Gastrocnemius medialis (tissue), 4 donors: Measurements from ENCODE around the gene GOLGA6L1. TPM values are rescaled to one million over a fixed set of nuclear protein-coding genes. Genes with fewer than 3 reads are reported as not detected.
"Not testable (repeated sequence)": the region's sequence is repeated elsewhere in the genome, so short reads cannot be mapped to it uniquely, and the experiment has no call there.

Experiments
- ATAC-seq, 2 donors: fragments of 150-250 bp; one replicate each; pipeline ENCODE4 v1.9.1; 2016
- DNase-seq, 2 donors: peaks; one replicate each; pipeline ENCODE4 v3.0.0-alpha.2; 2019
- H3K27ac ChIP-seq, 4 donors: fragments of 200-600 bp; sonication (generic); 1 replicate in 1 of 4; 2 replicates in 3 of 4; pipeline ENCODE4 v1.5.1; 2016 to 2018; ENCODE audit warnings: mild to moderate bottlenecking in 2 of 4, moderate library complexity in 1 of 4
- H3K27me3 ChIP-seq, 3 donors: fragments of 200-600 bp; sonication (generic) in 2 of 3; 1 replicate in 1 of 3; 2 replicates in 2 of 3; pipeline versions ENCODE4 v1.5.1 to v1.6.0; 2016 to 2019; ENCODE audit warnings: mild to moderate bottlenecking in 1 of 3, moderate library complexity in 1 of 3
- H3K36me3 ChIP-seq, 2 donors: fragments of 200-600 bp; sonication (generic) in 1 of 2; one replicate each; pipeline ENCODE4 v1.5.1; 2017 to 2018
- H3K4me1 ChIP-seq, 2 donors: fragments of 200-600 bp; sonication (generic) in 1 of 2; one replicate each; pipeline ENCODE4 v1.5.1; 2016 to 2017; ENCODE audit warnings: mild to moderate bottlenecking in 2 of 2
- H3K4me3 ChIP-seq, 4 donors: fragments of 200-600 bp; sonication (generic) in 3 of 4; 1 replicate in 1 of 4; 2 replicates in 3 of 4; pipeline ENCODE4 v1.5.1; 2016 to 2019; ENCODE audit warnings: mild to moderate bottlenecking in 2 of 4
- H3K9me3 ChIP-seq, 3 donors: fragments of 200-600 bp; sonication (generic) in 2 of 3; 1 replicate in 1 of 3; 2 replicates in 2 of 3; pipeline ENCODE4 v1.5.1; 2016 to 2019
- POLR2A ChIP-seq, 2 donors: fragments of 450-650 bp; IDR thresholded peaks; one replicate each; pipeline ENCODE4 v1.6.1; 2017; ENCODE audit warnings: antibody characterized with exemption in 2 of 2, mild to moderate bottlenecking in 2 of 2, moderate library complexity in 2 of 2
- in situ Hi-C, 4 donors: fragments of 200-750 bp; cut with MboI; loops; one replicate each; pipeline versions ENCODE4 v1.15.0 to v1.8.0; 2017; ENCODE audit warnings: low sequenced_read_pairs in 4 of 4
- intact Hi-C: fragments of 100-400 bp; cut with DNase I; formaldehyde crosslinking; loops from one replicate; pipeline ENCODE4 v1.15.1; 2023; ENCODE audit warnings: low total_unique reads
- total RNA-seq, 4 donors: library from RNA; depleted of rRNA; stranded (reverse); fragments of >200 nt; gene quantifications; one replicate each; pipeline versions ENCODE4 v1.1.0 to v1.2.3, GENCODE V29; 2016
- TF ChIP-seq, protein P1 (sequence below), 5 experiments: fragments of 450-650 bp in 3 of 5; fragments of 200-600 bp in 2 of 5; sonication (generic) in 2 of 5; IDR thresholded peaks in 4 of 5; conservative IDR thresholded peaks in 1 of 5; 1 replicate in 4 of 5; 2 replicates in 1 of 5; pipeline ENCODE4 v1.5.1; 2016 to 2019; ENCODE audit warnings: antibody characterized with exemption in 5 of 5, mild to moderate bottlenecking in 3 of 5, moderate library complexity in 3 of 5

GOLGA6L1 gene
- not detected for total RNA-seq

DNA sequence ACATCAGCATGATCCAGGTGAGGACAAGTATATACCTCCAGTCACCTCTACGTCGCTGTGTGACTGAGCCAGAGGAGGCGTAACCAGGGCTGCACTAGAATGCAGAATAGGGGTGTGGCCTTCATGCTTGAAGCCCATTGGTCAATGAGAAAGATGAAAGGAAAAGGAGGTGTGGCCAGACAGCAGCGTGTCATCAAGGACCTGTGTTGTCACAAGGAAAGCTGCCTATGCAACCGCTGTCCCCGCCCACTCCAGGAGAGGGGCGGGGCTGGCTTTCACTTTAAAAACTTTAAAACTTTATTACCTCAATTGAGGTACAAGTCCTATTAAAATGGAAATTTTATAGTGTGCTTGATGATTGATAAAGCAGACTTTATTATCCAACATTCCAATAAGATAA, at the start of gene GOLGA6L1:
Gene GOLGA6L1 (minus strand): TSS at position 101 of the 400 bp plus-strand sequence. CDS start 91 bp downstream, at position 10.
- ATAC-seq, intact Hi-C loops, H3K9me3 ChIP-seq, H3K4me3 ChIP-seq, in situ Hi-C loops, H3K27me3 ChIP-seq, H3K36me3 ChIP-seq, DNase-seq, H3K4me1 ChIP-seq, H3K27ac ChIP-seq: not testable (repeated sequence)

GRCh38 chr15:23181201-23181600, 44.6 kb upstream of the GOLGA6L1 start:
- DNase-seq, H3K9me3 ChIP-seq, H3K4me3 ChIP-seq, in situ Hi-C loops, H3K36me3 ChIP-seq, ATAC-seq, H3K4me1 ChIP-seq, intact Hi-C loops, H3K27ac ChIP-seq, H3K27me3 ChIP-seq: not testable (repeated sequence)

DNA sequence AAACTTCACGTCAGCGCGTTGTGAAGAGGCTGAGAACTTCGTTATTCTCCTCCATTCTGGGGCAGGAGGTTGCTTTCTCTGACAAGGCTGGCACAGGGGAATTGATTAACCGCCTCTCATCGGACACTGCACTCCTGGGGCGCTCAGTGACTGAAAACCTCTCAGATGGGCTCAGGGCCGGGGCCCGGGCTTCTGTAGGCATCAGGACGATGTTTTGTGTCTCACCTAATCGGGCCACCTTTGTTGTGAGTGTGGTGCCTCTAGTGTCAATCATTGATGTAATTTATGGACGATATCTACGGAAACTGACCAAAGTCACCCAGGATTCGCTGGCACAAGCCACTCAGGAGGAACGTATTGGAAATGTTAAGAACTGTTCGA, 43.9 kb upstream of the GOLGA6L1 start:
- H3K27me3 ChIP-seq, in situ Hi-C loops, H3K27ac ChIP-seq, intact Hi-C loops, DNase-seq, H3K4me1 ChIP-seq, ATAC-seq, H3K4me3 ChIP-seq, H3K36me3 ChIP-seq, H3K9me3 ChIP-seq: not testable (repeated sequence)

- in situ Hi-C loops, H3K27me3 ChIP-seq, H3K36me3 ChIP-seq, ATAC-seq, H3K27ac ChIP-seq, H3K4me1 ChIP-seq, H3K9me3 ChIP-seq, H3K4me3 ChIP-seq, DNase-seq, intact Hi-C loops: not testable (repeated sequence)
These were observed 43.3 kb upstream of the GOLGA6L1 start for GRCh38 chr15:23179768-23180546.

DNA sequence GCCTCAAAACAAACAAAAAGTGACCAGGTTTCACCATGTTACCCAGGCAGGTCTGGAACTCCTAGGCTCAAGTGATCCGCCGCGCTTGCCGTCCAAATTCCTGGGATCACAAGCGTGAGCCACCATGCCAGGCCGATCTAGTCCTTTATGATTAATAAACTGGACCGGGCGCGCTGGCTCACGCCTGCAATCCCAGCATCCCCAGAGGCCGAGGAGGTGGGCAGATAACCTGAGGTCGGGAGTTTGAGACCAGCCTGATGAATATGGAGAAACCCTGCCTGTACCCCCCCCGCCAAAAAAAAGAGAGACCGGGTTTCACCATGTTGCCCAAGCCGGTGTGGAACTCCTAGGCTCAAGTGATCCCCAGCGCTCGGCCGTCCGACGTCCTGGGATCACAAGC, 40.1 kb upstream of the GOLGA6L1 start:
- H3K36me3 ChIP-seq, DNase-seq, H3K4me3 ChIP-seq, intact Hi-C loops, H3K27ac ChIP-seq, ATAC-seq, H3K27me3 ChIP-seq, in situ Hi-C loops, H3K9me3 ChIP-seq, H3K4me1 ChIP-seq: not testable (repeated sequence)

DNA sequence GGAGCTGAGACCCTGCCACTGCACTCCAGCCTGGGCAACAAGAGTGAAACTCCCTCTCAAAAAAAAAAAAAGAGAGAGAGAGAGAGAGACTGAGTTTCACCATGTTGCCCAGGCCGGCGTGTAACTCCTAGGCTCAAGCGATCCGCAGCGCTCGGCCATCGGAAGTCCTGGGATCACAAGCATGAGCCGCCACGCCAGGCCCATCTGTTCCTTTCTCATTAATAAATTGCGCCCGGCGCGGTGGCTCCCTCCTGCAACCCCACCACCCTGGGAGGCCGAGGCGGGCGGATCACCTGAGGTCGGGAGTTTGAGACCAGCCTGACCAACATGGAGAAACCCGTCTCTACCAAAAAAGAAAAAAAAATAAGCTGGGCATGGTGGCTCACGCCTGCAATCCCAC, 39.0 kb upstream of the GOLGA6L1 start:
- H3K4me1 ChIP-seq, intact Hi-C loops, in situ Hi-C loops, H3K27me3 ChIP-seq, H3K9me3 ChIP-seq, H3K4me3 ChIP-seq, ATAC-seq, DNase-seq, H3K27ac ChIP-seq, H3K36me3 ChIP-seq: not testable (repeated sequence)

- H3K4me3 ChIP-seq, intact Hi-C loops, H3K9me3 ChIP-seq, H3K36me3 ChIP-seq, H3K4me1 ChIP-seq, H3K27ac ChIP-seq, ATAC-seq, DNase-seq, in situ Hi-C loops, H3K27me3 ChIP-seq: not testable (repeated sequence)
These were observed 38.1 kb upstream of the GOLGA6L1 start for GRCh38 chr15:23174609-23175140.

GRCh38 chr15:23132787-23133186, 3.8 kb downstream of the GOLGA6L1 start:
- DNase-seq = not testable (repeated sequence)

GRCh38 chr15:23118208-23118607, 18.4 kb downstream of the GOLGA6L1 start:
- in situ Hi-C loops (no loop called here), intact Hi-C loops (no loop called here)
- Histone ChIP-seq H3K36me3 (no peaks in the 10 kb centered on the region), H3K9me3 (no peaks in the 10 kb centered on the region), H3K4me1 (no peaks in the 10 kb centered on the region), H3K27ac (no peak overlapping the region), H3K27me3 (no peaks in the 10 kb centered on the region), H3K4me3 (no peak overlapping the region)
- TF ChIP-seq, protein P1, sequence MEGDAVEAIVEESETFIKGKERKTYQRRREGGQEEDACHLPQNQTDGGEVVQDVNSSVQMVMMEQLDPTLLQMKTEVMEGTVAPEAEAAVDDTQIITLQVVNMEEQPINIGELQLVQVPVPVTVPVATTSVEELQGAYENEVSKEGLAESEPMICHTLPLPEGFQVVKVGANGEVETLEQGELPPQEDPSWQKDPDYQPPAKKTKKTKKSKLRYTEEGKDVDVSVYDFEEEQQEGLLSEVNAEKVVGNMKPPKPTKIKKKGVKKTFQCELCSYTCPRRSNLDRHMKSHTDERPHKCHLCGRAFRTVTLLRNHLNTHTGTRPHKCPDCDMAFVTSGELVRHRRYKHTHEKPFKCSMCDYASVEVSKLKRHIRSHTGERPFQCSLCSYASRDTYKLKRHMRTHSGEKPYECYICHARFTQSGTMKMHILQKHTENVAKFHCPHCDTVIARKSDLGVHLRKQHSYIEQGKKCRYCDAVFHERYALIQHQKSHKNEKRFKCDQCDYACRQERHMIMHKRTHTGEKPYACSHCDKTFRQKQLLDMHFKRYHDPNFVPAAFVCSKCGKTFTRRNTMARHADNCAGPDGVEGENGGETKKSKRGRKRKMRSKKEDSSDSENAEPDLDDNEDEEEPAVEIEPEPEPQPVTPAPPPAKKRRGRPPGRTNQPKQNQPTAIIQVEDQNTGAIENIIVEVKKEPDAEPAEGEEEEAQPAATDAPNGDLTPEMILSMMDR (IDR thresholded peaks at IDR 0.05 in 4 of 5, conservative IDR thresholded peaks at IDR 0.05 in 1 of 5) = no peak
- TF ChIP-seq POLR2A (IDR thresholded peaks at IDR 0.05) = no peak
- ATAC-seq = no peak
- no peak for DNase-seq

More at GRCh38 chr15:23132787-23133186, 3.8 kb downstream of the GOLGA6L1 start:
- intact Hi-C loops, H3K9me3 ChIP-seq, H3K36me3 ChIP-seq, ATAC-seq, H3K4me1 ChIP-seq, H3K4me3 ChIP-seq, in situ Hi-C loops, H3K27me3 ChIP-seq, H3K27ac ChIP-seq: not testable (repeated sequence)
